IPS-15b (cell line): ENCODE results near the gene TENT5C.

ENCODE experiments used
- H3K27me3 ChIP-seq: one replicate; pipeline ENCODE4 v1.6.1; 2013; ENCODE audit warnings: low read length; ENCODE audit not compliant: control insufficient read depth, insufficient read depth
- H3K36me3 ChIP-seq: one replicate; pipeline ENCODE4 v1.6.1; 2013; ENCODE audit warnings: low read length; ENCODE audit not compliant: control insufficient read depth, insufficient read depth
- H3K4me1 ChIP-seq: one replicate; pipeline ENCODE4 v1.6.1; 2013; ENCODE audit warnings: mild to moderate bottlenecking, low read length; ENCODE audit not compliant: control insufficient read depth, insufficient read depth
- H3K4me3 ChIP-seq: one replicate; pipeline ENCODE4 v1.5.1; 2013; ENCODE audit warnings: low read depth, low read length
- H3K9ac ChIP-seq: one replicate; pipeline ENCODE4 v1.6.1; 2013; ENCODE audit warnings: low read depth, mild to moderate bottlenecking, low read length
- H3K9me3 ChIP-seq: one replicate; pipeline ENCODE4 v1.6.1; 2013; ENCODE audit warnings: mild to moderate bottlenecking, low read length; ENCODE audit not compliant: control insufficient read depth, insufficient read depth

TENT5C gene

DNA sequence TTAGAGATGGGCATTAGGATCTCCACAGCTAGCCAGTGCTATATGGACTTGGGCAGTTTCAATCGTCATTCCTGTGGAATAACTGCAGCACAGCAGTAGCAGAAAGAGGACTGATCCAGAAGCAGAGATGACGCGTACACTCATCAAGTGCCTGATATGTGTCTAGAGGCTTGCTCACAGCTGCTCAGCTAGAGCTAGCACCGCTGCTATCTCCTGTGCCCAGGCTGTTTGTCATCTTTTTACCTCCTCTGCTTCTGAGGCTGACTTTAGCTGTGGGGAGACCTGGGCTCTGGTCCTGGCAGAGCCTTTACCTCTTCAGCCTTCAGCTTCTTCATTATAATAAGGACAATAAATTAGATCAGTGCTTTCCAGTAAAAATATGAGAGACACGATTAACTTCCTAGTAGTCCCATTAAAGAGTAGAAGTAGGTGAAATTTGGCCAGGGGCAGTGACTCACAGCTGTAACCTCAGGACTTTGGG, 5.3 kb downstream of the TENT5C start:
- no peak overlapping the region for H3K4me3 ChIP-seq
- H3K4me1 ChIP-seq: peaks cover 6% of the 10 kb centered on the region
- H3K9ac ChIP-seq: no peak overlapping the region
- H3K27me3 ChIP-seq: peaks cover 68% of the 10 kb centered on the region
- no peaks in the 10 kb centered on the region for H3K36me3 ChIP-seq
- H3K9me3 ChIP-seq: no peaks in the 10 kb centered on the region

DNA sequence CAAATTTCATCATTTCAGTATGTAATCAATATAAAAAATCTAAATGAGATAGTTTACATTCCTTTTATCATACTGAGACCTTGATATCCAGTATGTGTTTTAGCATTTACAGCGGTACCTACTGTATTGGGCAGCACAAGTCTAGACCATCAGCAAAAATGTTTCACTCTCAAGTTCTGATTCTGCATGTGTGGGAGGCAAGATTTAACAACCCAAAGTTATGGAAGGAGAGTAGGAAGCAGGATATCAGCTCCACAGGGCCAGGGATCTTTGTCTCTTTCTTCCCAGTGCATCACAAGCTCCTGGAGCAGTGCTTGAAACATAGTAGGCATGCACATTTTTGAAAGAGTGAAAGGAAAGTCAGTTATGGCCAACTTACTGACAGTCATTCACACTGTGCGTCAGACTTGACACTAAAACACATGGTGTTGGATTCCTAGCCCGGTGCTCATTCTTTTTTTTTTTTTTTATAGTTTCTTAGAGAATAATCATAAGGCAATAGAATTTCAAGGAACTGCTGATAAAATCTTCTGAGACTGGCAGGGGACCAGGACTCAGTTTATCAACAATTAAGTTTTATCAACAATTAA, 6.1 kb downstream of the TENT5C start:
- Histone ChIP-seq H3K4me1 (peaks cover 6% of the 10 kb centered on the region), H3K9me3 (no peaks in the 10 kb centered on the region), H3K36me3 (no peaks in the 10 kb centered on the region), H3K27me3 (peaks cover 70% of the 10 kb centered on the region), H3K4me3 (no peak overlapping the region), H3K9ac (no peak overlapping the region)

DNA sequence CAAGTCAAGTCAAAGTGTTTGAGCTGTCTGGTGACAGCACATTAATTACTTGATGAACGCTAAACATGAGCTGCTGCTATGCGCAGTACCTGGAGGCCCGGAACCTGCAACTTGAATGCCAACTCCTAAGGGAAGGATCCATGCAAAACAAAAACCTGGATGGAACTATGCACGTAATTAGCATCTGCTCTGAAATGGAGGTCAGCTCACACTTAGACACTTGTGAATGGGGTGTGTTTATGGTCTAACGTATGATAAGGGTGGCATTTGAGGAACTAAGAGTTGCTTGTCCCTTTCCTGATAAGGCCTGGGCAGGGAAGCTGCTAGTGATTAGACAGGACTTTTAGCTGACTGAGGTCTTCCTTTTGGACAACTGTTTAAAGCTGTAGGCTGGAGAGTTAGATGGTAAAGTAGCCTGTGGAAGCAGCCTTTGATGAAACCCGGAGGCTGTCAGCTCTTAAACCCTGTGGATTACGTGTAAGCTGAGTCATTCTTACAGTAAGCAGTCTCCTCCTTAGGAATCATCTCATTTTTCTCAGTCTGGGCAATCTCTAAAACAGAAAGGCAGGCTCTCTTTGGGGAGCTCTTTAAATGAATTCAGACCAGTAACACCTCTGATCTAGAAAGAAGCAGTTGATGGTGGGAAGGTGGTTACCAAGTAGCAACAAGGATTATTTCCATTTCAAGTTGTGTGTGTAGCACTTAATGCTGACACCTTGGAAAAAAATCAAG, 6.8 kb downstream of the TENT5C start:
- H3K27me3 ChIP-seq: peaks cover 63% of the 10 kb centered on the region
- H3K9ac ChIP-seq: no peak overlapping the region
- no peaks in the 10 kb centered on the region for H3K36me3 ChIP-seq
- H3K4me1 ChIP-seq: peaks cover 3% of the 10 kb centered on the region
- H3K9me3 ChIP-seq: no peaks in the 10 kb centered on the region
- no peak overlapping the region for H3K4me3 ChIP-seq

DNA sequence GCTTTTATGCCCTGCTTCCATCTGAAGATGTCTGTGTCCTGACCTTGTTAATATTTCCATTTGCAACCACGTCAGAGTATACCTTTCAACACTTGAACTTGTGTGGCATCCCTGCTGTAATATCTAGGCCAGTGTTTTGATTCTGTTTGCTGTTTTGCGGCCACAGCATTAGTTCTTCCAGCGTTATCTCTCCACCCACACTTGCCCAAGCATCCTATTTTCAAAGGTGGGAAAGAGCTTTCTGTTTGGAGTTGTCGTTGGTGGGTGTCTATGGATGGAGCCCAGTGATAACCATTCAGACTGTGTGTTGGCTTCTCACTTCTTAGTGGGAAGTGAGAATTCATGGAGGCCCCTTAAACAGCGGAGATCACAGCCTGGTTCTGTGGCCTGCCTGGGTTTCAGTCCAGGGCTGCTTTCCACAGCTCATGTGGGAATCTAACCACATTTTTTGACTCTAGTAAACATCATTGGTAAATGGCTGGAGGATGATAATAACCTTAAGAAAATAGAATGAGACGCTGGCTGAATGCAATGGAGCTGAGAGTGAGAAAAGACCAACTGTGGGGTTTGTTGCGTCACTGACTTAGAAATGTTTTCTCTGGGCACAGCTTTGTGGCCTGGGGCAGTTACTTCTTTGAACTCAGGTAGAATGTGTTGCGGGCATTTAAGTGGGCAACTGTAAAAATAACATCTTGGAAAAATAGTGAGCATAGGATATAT, 7.6 kb downstream of the TENT5C start:
- peaks cover 56% of the 10 kb centered on the region for H3K27me3 ChIP-seq
- H3K9ac ChIP-seq: no peak overlapping the region
- H3K36me3 ChIP-seq: no peaks in the 10 kb centered on the region
- H3K9me3 ChIP-seq: no peaks in the 10 kb centered on the region
- peaks cover 3% of the 10 kb centered on the region for H3K4me1 ChIP-seq
- H3K4me3 ChIP-seq: no peak overlapping the region

DNA sequence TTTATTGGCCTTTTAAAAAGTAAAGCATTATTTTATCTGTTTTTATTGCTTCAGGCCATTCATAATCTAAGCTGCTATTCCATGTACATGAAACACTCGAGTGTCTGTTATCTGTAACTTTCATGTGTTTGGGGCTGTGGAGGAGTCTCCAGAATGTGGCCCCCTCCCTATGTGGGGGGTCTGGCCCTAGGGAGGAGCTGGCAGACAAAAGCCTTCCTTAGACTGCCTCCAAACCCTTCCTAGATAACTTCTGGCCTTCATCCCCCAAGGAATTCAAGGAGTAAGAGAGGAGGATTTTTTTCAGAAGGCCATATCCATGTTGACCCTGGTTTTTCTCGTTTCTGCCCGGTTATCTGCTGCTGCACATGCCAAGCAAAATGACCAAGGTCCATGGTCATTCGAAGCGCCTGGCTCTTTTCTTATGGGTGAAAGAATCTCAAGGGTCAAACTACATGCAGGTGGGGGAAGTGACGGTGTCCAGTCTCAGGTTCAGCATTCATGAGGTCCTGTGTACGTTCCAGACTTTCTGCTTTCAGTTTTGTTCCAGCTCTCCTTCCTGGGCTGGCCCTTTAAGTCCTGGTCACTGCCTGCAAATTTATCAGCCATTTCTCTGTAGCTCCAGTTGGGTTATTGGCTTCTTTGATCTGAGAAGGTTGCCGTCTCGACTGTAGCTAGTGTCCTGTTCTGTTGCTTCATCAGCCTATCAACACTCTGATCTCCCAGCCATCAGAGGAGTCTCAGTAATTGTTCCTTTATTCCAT, 8.3 kb downstream of the TENT5C start:
- no peak overlapping the region for H3K4me3 ChIP-seq
- no peak overlapping the region for H3K9ac ChIP-seq
- peaks cover 49% of the 10 kb centered on the region for H3K27me3 ChIP-seq

DNA sequence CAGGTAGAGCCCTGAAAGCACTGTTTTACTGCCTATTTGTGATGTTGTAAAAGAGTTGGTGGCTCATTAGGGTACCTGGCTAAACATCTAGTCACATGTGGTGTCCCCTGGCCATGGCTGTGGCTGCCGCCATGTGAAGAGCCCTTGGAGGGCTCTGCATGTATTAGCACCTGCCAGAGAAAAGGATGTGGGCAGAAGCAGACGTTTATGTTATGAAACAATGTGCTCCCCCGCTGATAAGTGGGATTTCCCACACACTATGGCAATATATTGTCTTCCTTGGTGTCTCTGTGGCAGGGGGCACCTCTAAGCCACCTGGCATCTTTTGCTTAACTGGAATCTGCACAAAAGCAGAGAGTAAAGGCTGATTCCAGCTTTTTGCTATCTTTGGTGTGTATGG, 9.6 kb downstream of the TENT5C start:
- Histone ChIP-seq H3K4me1 (peaks cover 3% of the 10 kb centered on the region), H3K4me3 (no peak overlapping the region)

More for the DNA sequence above, 8.3 kb downstream of the TENT5C start:
- peaks cover 3% of the 10 kb centered on the region for H3K4me1 ChIP-seq
- no peaks in the 10 kb centered on the region for H3K9me3 ChIP-seq
- H3K36me3 ChIP-seq: no peaks in the 10 kb centered on the region

DNA sequence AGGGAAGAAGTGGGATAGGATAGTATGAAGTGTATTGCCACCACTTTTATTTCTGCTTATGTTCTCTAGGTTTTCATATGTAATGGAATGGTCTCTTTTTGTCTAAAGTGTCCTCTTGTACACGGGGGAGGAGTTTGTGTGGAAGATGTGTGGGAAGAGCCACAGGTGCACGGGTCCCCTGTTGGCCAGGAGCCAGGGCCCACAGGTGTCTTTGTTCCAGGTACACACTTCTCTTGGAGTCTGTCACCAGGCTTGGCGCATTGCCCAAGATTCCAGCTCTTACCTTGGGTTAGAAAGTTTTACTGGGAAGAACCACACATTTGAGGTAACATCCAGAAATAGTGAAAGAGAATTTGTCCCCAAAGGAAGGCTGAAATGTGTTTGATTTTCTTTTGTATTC, 10.5 kb downstream of the TENT5C start:
- Histone ChIP-seq H3K9ac (no peak overlapping the region), H3K4me3 (no peak overlapping the region), H3K4me1 (peaks cover 3% of the 10 kb centered on the region)

More for the DNA sequence above, 9.6 kb downstream of the TENT5C start:
- Histone ChIP-seq H3K36me3 (no peaks in the 10 kb centered on the region), H3K9me3 (no peaks in the 10 kb centered on the region), H3K27me3 (peaks cover 39% of the 10 kb centered on the region), H3K9ac (no peak overlapping the region)

DNA sequence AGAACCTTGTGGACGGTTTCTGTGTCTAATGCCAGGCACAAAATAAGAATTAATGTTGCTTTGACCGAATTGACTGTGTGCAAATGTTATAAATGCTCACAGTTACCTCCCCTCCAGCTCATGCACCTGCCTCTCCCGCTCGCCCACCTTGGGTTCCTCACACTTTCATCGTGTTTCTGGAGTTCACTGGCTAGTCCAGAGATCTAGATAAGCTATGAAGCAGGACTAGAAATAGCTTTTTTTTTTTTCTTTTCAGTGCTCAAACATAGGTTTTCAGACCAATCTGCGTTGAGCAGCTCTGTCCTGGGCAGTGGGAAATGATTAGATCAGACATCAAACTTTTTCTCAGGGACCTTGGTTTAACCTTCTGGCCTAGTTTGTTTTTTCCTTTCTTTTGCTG, 11.1 kb downstream of the TENT5C start:
- H3K4me3 ChIP-seq: no peak overlapping the region
- H3K4me1 ChIP-seq: peaks cover 3% of the 10 kb centered on the region
- no peak overlapping the region for H3K9ac ChIP-seq
- H3K36me3 ChIP-seq: no peaks in the 10 kb centered on the region
- no peaks in the 10 kb centered on the region for H3K9me3 ChIP-seq
- peaks cover 33% of the 10 kb centered on the region for H3K27me3 ChIP-seq

More for the DNA sequence above, 10.5 kb downstream of the TENT5C start:
- H3K36me3 ChIP-seq: no peaks in the 10 kb centered on the region
- H3K27me3 ChIP-seq: peaks cover 33% of the 10 kb centered on the region
- no peaks in the 10 kb centered on the region for H3K9me3 ChIP-seq

DNA sequence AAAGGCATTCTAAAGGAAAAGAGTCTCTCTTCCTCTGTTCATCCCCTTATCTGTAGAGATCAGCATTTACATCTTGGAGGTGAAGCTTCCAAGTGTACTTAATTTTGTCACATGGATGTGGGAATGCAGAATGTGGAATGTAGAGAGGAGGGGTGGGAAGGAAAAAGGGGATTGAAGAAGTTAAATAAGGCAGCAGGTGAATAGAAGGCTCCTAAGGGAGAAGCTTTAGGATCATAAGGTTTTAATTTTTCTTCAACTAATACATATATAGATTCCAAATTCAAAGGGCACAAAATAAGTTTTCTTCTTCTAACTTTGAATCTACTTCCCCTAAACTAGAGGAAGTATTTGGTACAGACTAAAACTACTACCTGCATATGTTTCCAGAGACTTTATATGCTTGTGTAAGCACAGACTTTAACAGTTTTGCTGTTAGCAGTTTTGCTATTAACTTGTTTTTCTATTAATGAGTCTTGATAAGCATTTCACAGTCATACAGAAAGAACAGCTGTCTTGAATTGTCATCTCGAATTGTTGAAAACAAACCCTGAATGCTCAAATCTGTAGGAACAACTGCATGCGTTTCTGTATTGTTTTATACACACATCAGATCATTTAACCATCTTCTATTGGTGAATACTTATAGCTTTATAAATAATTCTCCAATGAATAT, 12.7 kb downstream of the TENT5C start:
- no peaks in the 10 kb centered on the region for H3K36me3 ChIP-seq
- H3K27me3 ChIP-seq: peaks cover 29% of the 10 kb centered on the region
- H3K4me3 ChIP-seq: no peak overlapping the region
- H3K9ac ChIP-seq: no peak overlapping the region
- H3K9me3 ChIP-seq: no peaks in the 10 kb centered on the region
- H3K4me1 ChIP-seq: peaks cover 3% of the 10 kb centered on the region

DNA sequence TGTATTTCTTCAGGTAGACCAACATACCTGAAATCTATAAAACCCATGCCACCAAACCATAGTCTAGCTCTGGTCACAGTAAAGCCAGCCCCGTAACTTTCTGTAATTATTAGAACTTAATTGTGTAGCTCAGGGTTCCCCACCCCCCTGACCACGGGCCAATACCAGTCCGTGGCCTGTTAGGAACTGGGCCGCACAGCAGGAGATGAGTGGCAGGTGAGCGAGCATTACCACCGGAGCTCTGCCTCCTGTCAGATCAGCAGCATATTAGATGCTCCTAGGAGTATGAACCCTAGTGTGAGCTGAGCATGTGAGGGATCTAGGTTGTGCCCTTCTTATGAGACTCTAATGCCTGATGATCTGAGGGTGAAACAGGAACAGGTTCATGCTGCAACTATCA, 14.6 kb downstream of the TENT5C start:
- Histone ChIP-seq H3K9ac (no peak overlapping the region), H3K4me1 (no peaks in the 10 kb centered on the region), H3K9me3 (no peaks in the 10 kb centered on the region), H3K4me3 (no peak overlapping the region), H3K36me3 (no peaks in the 10 kb centered on the region), H3K27me3 (peaks cover 14% of the 10 kb centered on the region)

DNA sequence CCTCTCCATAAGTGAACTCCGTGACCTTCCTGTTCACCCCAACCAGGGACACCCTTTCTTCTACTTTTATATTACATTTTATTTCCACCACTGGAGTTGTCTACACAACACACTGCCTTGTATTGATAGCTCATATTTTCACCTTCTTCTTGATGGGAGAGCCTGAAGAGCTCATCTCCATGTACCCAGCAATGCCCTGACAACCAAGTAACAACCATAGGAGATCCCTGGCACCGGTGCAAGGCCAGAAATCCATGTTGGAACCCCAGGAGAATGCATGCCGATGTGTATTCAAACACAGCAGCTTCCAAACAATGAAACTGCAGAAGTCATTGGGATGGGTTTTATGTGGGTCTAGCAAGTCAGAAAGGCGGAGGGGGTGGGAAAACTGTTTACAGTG, 15.5 kb downstream of the TENT5C start:
- peaks cover 6% of the 10 kb centered on the region for H3K27me3 ChIP-seq
- H3K9me3 ChIP-seq: no peaks in the 10 kb centered on the region
- H3K4me1 ChIP-seq: no peaks in the 10 kb centered on the region
- no peak overlapping the region for H3K9ac ChIP-seq
- no peaks in the 10 kb centered on the region for H3K36me3 ChIP-seq
- no peak overlapping the region for H3K4me3 ChIP-seq
